GM10266 (cell line): ENCODE data around the gene COPS9.

Experiments
- DNase-seq: peaks from one replicate; pipeline ENCODE4 v3.0.0; 2012; ENCODE audit errors: extremely low spot score
- TF ChIP-seq, protein P1 (sequence below): IDR thresholded peaks from 2 replicates; pipeline ENCODE4 v1.5.1; 2012; ENCODE audit warnings: mild to moderate bottlenecking, low read depth; ENCODE audit not compliant: control insufficient read depth, insufficient read depth; ENCODE audit errors: missing control alignments

Gene COPS9

GRCh38 chr2:240165661-240166060 is 29.6 kb upstream of the COPS9 start:
- TF ChIP-seq, protein P1, sequence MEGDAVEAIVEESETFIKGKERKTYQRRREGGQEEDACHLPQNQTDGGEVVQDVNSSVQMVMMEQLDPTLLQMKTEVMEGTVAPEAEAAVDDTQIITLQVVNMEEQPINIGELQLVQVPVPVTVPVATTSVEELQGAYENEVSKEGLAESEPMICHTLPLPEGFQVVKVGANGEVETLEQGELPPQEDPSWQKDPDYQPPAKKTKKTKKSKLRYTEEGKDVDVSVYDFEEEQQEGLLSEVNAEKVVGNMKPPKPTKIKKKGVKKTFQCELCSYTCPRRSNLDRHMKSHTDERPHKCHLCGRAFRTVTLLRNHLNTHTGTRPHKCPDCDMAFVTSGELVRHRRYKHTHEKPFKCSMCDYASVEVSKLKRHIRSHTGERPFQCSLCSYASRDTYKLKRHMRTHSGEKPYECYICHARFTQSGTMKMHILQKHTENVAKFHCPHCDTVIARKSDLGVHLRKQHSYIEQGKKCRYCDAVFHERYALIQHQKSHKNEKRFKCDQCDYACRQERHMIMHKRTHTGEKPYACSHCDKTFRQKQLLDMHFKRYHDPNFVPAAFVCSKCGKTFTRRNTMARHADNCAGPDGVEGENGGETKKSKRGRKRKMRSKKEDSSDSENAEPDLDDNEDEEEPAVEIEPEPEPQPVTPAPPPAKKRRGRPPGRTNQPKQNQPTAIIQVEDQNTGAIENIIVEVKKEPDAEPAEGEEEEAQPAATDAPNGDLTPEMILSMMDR: no peak
- DNase-seq: no peak

GRCh38 chr2:240165034-240165433 is 28.9 kb upstream of the COPS9 start:
- no peak for DNase-seq
- TF ChIP-seq, protein P1: no peak

DNA sequence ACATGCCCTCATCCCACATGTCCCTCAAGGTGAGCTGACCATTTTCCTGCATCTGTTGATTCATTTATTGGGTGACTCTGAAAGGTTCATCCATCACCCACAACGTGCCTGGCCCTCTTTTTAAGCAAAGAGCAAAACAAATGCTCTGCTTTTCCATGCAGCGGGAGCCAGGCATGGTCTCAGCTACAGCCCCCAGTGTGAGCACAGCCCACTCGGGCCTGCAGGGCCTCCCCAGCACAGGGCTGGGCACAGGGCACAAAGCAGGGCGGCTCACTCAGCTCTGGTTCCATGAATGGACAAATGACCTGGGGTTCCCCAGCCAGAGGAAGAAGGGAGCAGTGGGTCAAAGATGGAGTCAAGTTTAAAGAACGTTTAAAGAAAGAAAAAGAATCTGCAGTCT is 28.5 kb upstream of the COPS9 start:
- no peak for DNase-seq
- TF ChIP-seq, protein P1: no peak

- DNase-seq: no peak
- TF ChIP-seq, protein P1: no peak
Measured at GRCh38 chr2:240163844-240164574, 27.9 kb upstream of the COPS9 start.

DNA sequence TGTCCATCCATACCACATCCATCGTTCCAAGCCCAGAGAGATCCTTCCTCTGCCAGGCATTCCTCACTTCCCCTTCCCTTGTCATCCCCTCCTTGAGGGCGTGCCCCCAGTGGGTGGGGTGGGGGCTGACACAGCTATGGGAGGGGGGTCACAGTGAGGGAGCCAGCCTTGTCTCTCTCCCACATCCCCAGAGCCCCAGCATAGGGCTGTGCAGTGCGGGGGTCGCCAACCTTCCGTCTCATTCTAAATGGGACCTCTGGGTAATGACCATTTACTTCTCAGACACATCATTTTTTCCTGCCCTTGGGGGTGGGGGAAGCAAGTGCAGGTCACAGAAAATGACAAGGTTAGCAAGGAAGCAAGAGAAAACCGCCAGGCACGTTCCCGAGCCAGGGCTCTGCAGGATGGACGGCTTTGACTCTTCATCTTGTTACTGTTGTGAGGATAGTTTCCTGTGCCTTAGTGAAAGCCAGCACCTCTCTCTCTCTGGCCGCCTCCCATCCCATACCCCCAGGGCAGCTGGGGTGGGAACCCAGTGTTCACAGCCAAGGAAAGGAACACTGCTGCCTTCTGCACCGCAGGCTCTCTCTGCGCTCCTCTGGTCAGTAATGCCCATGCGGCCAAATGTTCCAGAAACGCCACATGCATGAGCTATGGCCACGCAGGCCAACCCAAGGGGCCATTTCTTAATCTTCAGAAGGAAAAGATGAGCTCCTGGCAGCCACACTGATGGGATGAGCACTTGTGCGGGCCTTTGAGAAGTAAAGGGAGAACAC is 27.0 kb upstream of the COPS9 start:
- DNase-seq: no peak
- TF ChIP-seq, protein P1: no peak

DNA sequence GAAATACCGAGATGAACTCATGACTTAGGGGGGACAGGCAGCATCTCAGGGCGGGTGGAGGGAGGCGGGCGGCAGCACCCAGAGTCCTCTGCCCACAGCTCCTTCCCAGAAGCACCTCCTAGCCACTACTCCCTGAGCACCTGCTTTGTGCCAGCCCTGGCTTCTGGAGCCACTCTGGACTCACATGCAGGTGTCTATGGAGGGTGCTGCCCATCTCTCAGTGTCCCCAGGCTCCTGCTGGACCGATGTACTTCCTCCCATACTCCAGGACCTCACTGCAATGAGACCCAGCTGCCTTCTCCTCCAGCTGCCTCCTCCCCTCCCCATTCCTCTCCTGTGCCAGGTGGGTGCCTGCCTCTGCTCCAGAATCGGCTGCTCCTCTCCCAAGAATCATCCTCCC is 26.4 kb upstream of the COPS9 start:
- DNase-seq: no peak
- TF ChIP-seq, protein P1: no peak

GRCh38 chr2:240162032-240162431 is 25.9 kb upstream of the COPS9 start:
- TF ChIP-seq, protein P1: no peak
- DNase-seq: no peak
